T-cell (primary cell): ENCODE measurements around the gene TRIM52. TPM values are rescaled to one million over a fixed set of nuclear protein-coding genes. Genes with fewer than 3 reads are reported as not detected.

ENCODE experiments used
- ATAC-seq, 4 experiments: fragments of 200-7000 bp in 3 of 4; fragments of 150-1000 bp in 1 of 4; cut with Tn5 transposase; replicated peaks in 1 of 4; 1 replicate in 3 of 4; 2 replicates in 1 of 4; pipeline ENCODE4 v1.10.0; 2021; ENCODE audit warnings: moderate library complexity in 3 of 4, mild to moderate bottlenecking in 2 of 4, moderate number of reproducible peaks in 1 of 4
- CTCF ChIA-PET, 2 donors: fragments of 300-600 bp; sonication (Branson Sonifier 250); formaldehyde crosslinking; loops; one replicate each; lab custom pipeline; 2022; ENCODE audit warnings: antibody characterized with exemption in 2 of 2; lab: Charles Lee
- POLR2A ChIA-PET, 2 donors: fragments of 300-600 bp; sonication (Branson Sonifier 250); formaldehyde crosslinking; loops; one replicate each; lab custom pipeline; 2022; ENCODE audit warnings: antibody characterized with exemption in 2 of 2; lab: Charles Lee
- DNase-seq, 35 experiments: peaks; one replicate each; pipeline versions ENCODE4 v3.0.0 to v3.0.0-alpha.2; 2013 to 2023
- H3K27ac ChIP-seq: one replicate; pipeline ENCODE4 v1.5.1; 2013; ENCODE audit warnings: low read length
- H3K27me3 ChIP-seq, 2 experiments: replicated peaks in 1 of 2; 1 replicate in 1 of 2; 2 replicates in 1 of 2; pipeline versions ENCODE4 v1.6.1 to v1.7.0; 2013; ENCODE audit warnings: low read length in 1 of 2, mixed read lengths in 1 of 2; ENCODE audit not compliant: control insufficient read depth in 2 of 2, insufficient read depth in 2 of 2; ENCODE audit errors: extremely low read depth in 1 of 2
- H3K36me3 ChIP-seq, 2 donors: 1 replicate in 1 of 2; 2 replicates in 1 of 2; pipeline versions ENCODE4 v1.6.1 to v1.7.0; 2013; ENCODE audit warnings: low read length in 1 of 2; ENCODE audit not compliant: control insufficient read depth in 2 of 2, insufficient read depth in 1 of 2; ENCODE audit errors: extremely low read depth in 1 of 2
- H3K4me1 ChIP-seq, 2 experiments: 1 replicate in 1 of 2; 2 replicates in 1 of 2; pipeline versions ENCODE4 v1.6.1 to v1.7.0; 2013; ENCODE audit warnings: low read length in 2 of 2, mixed read lengths in 1 of 2; ENCODE audit not compliant: insufficient read depth in 2 of 2, control insufficient read depth in 1 of 2; ENCODE audit errors: extremely low read depth in 1 of 2
- H3K4me3 ChIP-seq, 2 donors: 1 replicate in 1 of 2; 2 replicates in 1 of 2; pipeline versions ENCODE4 v1.5.1 to v1.7.0; 2013; ENCODE audit warnings: mild to moderate bottlenecking in 2 of 2, low read length in 1 of 2, moderate library complexity in 1 of 2; ENCODE audit not compliant: control insufficient read depth in 1 of 2; ENCODE audit errors: extremely low read depth in 1 of 2
- H3K9me3 ChIP-seq: 2 replicates; pipeline ENCODE4 v1.7.0; 2013
- H3K27ac Mint-ChIP-seq, 2 donors: one replicate each; pipeline ENCODE4 v1.8.0; 2020 to 2021; ENCODE audit warnings: mild to moderate bottlenecking in 2 of 2, mixed read lengths in 2 of 2
- H3K27me3 Mint-ChIP-seq, 2 donors: one replicate each; pipeline ENCODE4 v1.8.0; 2021 to 2022; ENCODE audit warnings: mixed read lengths in 2 of 2
- H3K36me3 Mint-ChIP-seq: one replicate; pipeline ENCODE4 v1.8.0; 2021; ENCODE audit warnings: mixed read lengths
- H3K4me1 Mint-ChIP-seq, 3 donors: one replicate each; pipeline ENCODE4 v1.8.0; 2020 to 2022; ENCODE audit warnings: mixed read lengths in 3 of 3, mild to moderate bottlenecking in 1 of 3
- H3K4me3 Mint-ChIP-seq, 3 donors: one replicate each; pipeline ENCODE4 v1.8.0; 2020 to 2022; ENCODE audit warnings: mild to moderate bottlenecking in 3 of 3, mixed read lengths in 3 of 3, moderate library complexity in 3 of 3
- H3K9me3 Mint-ChIP-seq, 3 donors: one replicate each; pipeline ENCODE4 v1.8.0; 2020 to 2022; ENCODE audit warnings: mixed read lengths in 3 of 3
- WGBS: methylation state at CpG from one replicate; pipeline ENCODE4 v1.1.5; 2013; ENCODE audit warnings: missing lambda C conversion rate; ENCODE audit not compliant: insufficient coverage; 5-methylcytosine and 5-hydroxymethylcytosine counted together
- total RNA-seq, 35 experiments: library from RNA in 6 of 35; stranded (reverse) in 6 of 35; fragments of 120-200 nt in 1 of 35; gene quantifications; one replicate each; pipeline versions ENCODE4 v1.2.1 to v1.2.4 and lab custom pipeline; 2013 to 2026

Gene TRIM52
- total RNA-seq, 5 donors from 2014 or later (not counting 1 experiment from before 2014, with no cell fraction given): 42.9 to 56.9 (median 54.0) TPM

GRCh38 chr5:181246276-181247049 lies 14.5 kb downstream of the TRIM52 start:
- ChIA-PET POLR2A (interaction anchor here in 1 of 2 donors (1.0 kb wide), 1 partner anchor 23 kb away, joined by 7 read pairs; the partner anchor contains the start of gene TRIM41), CTCF (interaction anchor here in 1 of 2 donors (1.0 kb wide), 1 partner anchor 64 kb away, joined by 3 read pairs; no protein-coding TSS in a partner anchor)
- Histone ChIP-seq H3K4me3 (peak overlapping the region; percentile 55 to 73), H3K27me3 (no peaks in the 10 kb centered on the region), H3K9me3 (no peaks in the 10 kb centered on the region), H3K4me1 (peaks cover 37 to 86% of the 10 kb centered on the region in 2 experiments), H3K27ac (peak overlapping the region; percentile 90), H3K36me3 (peaks cover under 1 to 22% of the 10 kb centered on the region in 2 donors)
- peak overlapping the region; percentile 95 to 98 for H3K27ac Mint-ChIP-seq
- H3K4me3 Mint-ChIP-seq: peak overlapping the region; percentile 90 to 99 (median 91)
- H3K36me3 Mint-ChIP-seq: peaks cover 16% of the 10 kb centered on the region
- ATAC-seq (peak; percentile 31 to 49 (median 42)), DNase-seq (peak in 29 of 35 experiments; percentile 22 to 80 (median 42))
- H3K9me3 Mint-ChIP-seq: no peaks in the 10 kb centered on the region
- under 1% methylated on average over 46 of the region's 55 CpGs for WGBS
- H3K4me1 Mint-ChIP-seq: peaks cover 79 to 84% (median 83%) of the 10 kb centered on the region in 3 donors
- H3K27me3 Mint-ChIP-seq: no peaks in the 10 kb centered on the region

DNA sequence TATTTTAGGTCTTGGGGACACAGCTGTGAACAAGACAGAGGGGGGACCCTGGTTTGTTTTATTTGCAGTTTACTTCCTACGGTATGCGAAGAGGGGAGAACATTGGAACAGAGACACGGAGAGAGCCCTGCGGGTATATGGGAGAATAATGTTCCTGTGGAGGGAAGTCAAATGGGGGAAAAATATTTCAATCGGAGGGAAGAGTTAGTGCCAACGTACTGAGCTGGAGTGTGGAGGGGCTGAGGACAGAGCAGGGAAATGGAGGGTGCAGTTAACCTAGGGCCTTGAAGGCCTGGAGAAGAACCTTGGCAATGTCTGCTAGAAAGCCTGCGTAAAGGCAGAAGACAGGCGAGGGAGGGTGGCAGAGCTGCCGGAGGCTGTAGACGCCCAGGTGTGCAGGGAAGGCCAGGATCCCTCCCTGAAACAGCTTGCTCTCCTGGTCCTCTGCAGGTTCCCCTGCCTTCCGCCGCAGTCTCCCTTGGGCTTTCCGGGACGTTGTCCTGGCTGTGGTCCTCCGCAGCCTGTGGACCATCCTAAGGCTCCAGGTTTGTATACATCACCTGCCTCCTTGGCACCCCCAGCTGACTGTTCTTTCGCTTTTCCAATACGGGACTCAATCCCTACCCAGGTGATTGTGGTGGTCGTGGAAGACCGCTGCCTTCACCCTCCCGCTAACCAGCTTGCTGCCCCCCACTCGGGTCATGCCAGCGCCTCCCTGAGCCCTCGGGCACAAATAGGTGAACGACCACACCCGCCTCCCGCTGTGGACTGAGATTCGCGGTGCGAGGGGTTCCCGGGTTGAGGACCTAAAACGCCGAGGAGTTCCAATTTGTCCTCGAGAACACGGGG lies 15.3 kb downstream of the TRIM52 start:
- H3K27me3 Mint-ChIP-seq: no peaks in the 10 kb centered on the region
- H3K4me3 ChIP-seq: peak overlapping the region; percentile 55 to 73
- peaks cover 38 to 89% of the 10 kb centered on the region in 2 experiments for H3K4me1 ChIP-seq
- peak overlapping the region; percentile 95 to 98 for H3K27ac Mint-ChIP-seq
- ChIA-PET CTCF (interaction anchor here in 1 of 2 donors (1.0 kb wide), 1 partner anchor 63 kb away, joined by 3 read pairs; no protein-coding TSS in a partner anchor), POLR2A (interaction anchor here in 1 of 2 donors (1.4 kb wide), 1 partner anchor 15 kb away, joined by 4 read pairs; no protein-coding TSS in a partner anchor)
- H3K27me3 ChIP-seq: no peaks in the 10 kb centered on the region
- ATAC-seq: peak in 1 of 4 experiments; percentile 1
- peaks cover 79 to 87% (median 87%) of the 10 kb centered on the region in 3 donors for H3K4me1 Mint-ChIP-seq
- H3K9me3 Mint-ChIP-seq: no peaks in the 10 kb centered on the region
- H3K27ac ChIP-seq: peak overlapping the region; percentile 90
- H3K4me3 Mint-ChIP-seq: peak overlapping the region; percentile 90 to 99 (median 91)
- no peak for DNase-seq
- H3K36me3 Mint-ChIP-seq: peaks cover 18% of the 10 kb centered on the region
- 38% methylated on average over 31 of the region's 34 CpGs for WGBS
- no peaks in the 10 kb centered on the region for H3K9me3 ChIP-seq
- H3K36me3 ChIP-seq: peaks cover 9 to 27% of the 10 kb centered on the region in 2 donors

GRCh38 chr5:181243564-181244343 lies 17.2 kb downstream of the TRIM52 start, which contains the start of gene RACK1:
RACK1 (minus strand) TSS chr5:181243906; CDS start chr5:181243800, 106 bp downstream.
- peak; percentile 82 to 92 (median 88) for DNase-seq
- Mint-ChIP-seq H3K4me1 (peaks cover 66 to 80% (median 76%) of the 10 kb centered on the region in 3 donors), H3K36me3 (peaks cover 26% of the 10 kb centered on the region), H3K4me3 (peak within 1 kb of the TSS; percentile 91 to 99 (median 91)), H3K27me3 (no peaks in the 10 kb centered on the region), H3K9me3 (no peaks in the 10 kb centered on the region), H3K27ac (peak within 1 kb of the TSS; percentile 95 to 99)
- WGBS: under 1% methylated on average over 34 of the region's 50 CpGs
- H3K4me3 ChIP-seq: peak within 1 kb of the TSS; percentile 96
- H3K9me3 ChIP-seq: no peaks in the 10 kb centered on the region
- H3K27ac ChIP-seq: peak within 1 kb of the TSS; percentile 95
- ATAC-seq: peak; percentile 72 to 80 (median 76)
- peaks cover 9 to 42% of the 10 kb centered on the region in 2 donors for H3K36me3 ChIP-seq
- peaks cover 34 to 82% of the 10 kb centered on the region in 2 experiments for H3K4me1 ChIP-seq
- no peaks in the 10 kb centered on the region for H3K27me3 ChIP-seq
- ChIA-PET POLR2A (interaction anchor here in 1 of 2 donors (0.6 kb wide), 2 partner anchors 18 to 21 kb away, joined by 3 to 4 read pairs; partner anchors contain the start of genes TRIM41 and TRIM52), CTCF (interaction anchor here in 1 of 2 donors (0.9 to 1.8 kb wide), 7 partner anchors 11 to 59 kb away, joined by 3 to 8 read pairs (median 6); partner anchors contain the start of gene TRIM41)

GRCh38 chr5:181243018-181243563 lies 17.9 kb downstream of the TRIM52 start:
- peaks cover 62 to 78% (median 75%) of the 10 kb centered on the region in 3 donors for H3K4me1 Mint-ChIP-seq
- no peaks in the 10 kb centered on the region for H3K9me3 Mint-ChIP-seq
- peak overlapping the region; percentile 91 to 99 (median 91) for H3K4me3 Mint-ChIP-seq
- POLR2A ChIA-PET: interaction anchor here in 1 of 2 donors (0.6 kb wide), 1 partner anchor 20 kb away, joined by 3 read pairs; the partner anchor contains the start of gene TRIM41
- no peaks in the 10 kb centered on the region for H3K27me3 Mint-ChIP-seq
- H3K36me3 ChIP-seq: peaks cover 13 to 49% of the 10 kb centered on the region in 2 donors
- 0% methylated on average over 22 of the region's 25 CpGs for WGBS
- H3K27ac Mint-ChIP-seq: peak overlapping the region; percentile 90 to 99
- DNase-seq (peak in 4 of 35 experiments; percentile 31 to 45 (median 38)), ATAC-seq (peak in 3 of 4 experiments; percentile 6 to 11 (median 10))
- peak overlapping the region; percentile 95 for H3K27ac ChIP-seq
- H3K4me1 ChIP-seq: peaks cover 34 to 77% of the 10 kb centered on the region in 2 experiments
- H3K4me3 ChIP-seq: peak overlapping the region; percentile 96
- peaks cover 32% of the 10 kb centered on the region for H3K36me3 Mint-ChIP-seq
- no peaks in the 10 kb centered on the region for H3K27me3 ChIP-seq
- no peaks in the 10 kb centered on the region for H3K9me3 ChIP-seq
- CTCF ChIA-PET: interaction anchor here (0.5 to 1.8 kb wide), 2 partner anchors 17 to 19 kb away, joined by 6 to 7 read pairs; no protein-coding TSS in a partner anchor

GRCh38 chr5:181242031-181242451 lies 18.9 kb downstream of the TRIM52 start:
- Mint-ChIP-seq H3K36me3 (peaks cover 41% of the 10 kb centered on the region), H3K4me3 (peak overlapping the region; percentile 91 to 99 (median 91)), H3K27ac (peak overlapping the region; percentile 90 to 99), H3K27me3 (no peaks in the 10 kb centered on the region), H3K9me3 (no peaks in the 10 kb centered on the region), H3K4me1 (peaks cover 54 to 74% (median 67%) of the 10 kb centered on the region in 3 donors)
- Histone ChIP-seq H3K4me3 (peak overlapping the region; percentile 96), H3K9me3 (no peaks in the 10 kb centered on the region), H3K27ac (peak overlapping the region; percentile 95), H3K27me3 (no peaks in the 10 kb centered on the region), H3K36me3 (peaks cover 13 to 60% of the 10 kb centered on the region in 2 donors), H3K4me1 (peaks cover 30 to 69% of the 10 kb centered on the region in 2 experiments)
- POLR2A ChIA-PET: interaction anchor here in 1 of 2 donors (1.5 kb wide), 1 partner anchor 18 kb away, joined by 8 read pairs; no protein-coding TSS in a partner anchor
- CTCF ChIA-PET: interaction anchor here in 1 of 2 donors (0.8 kb wide), 1 partner anchor 662 kb away, joined by 3 read pairs; no protein-coding TSS in a partner anchor
- ATAC-seq (no peak), DNase-seq (no peak)
- WGBS: 28% methylated on average over 2 of the region's 6 CpGs
